ENCODE results near the gene HAGH.

The HAGH gene

DNA sequence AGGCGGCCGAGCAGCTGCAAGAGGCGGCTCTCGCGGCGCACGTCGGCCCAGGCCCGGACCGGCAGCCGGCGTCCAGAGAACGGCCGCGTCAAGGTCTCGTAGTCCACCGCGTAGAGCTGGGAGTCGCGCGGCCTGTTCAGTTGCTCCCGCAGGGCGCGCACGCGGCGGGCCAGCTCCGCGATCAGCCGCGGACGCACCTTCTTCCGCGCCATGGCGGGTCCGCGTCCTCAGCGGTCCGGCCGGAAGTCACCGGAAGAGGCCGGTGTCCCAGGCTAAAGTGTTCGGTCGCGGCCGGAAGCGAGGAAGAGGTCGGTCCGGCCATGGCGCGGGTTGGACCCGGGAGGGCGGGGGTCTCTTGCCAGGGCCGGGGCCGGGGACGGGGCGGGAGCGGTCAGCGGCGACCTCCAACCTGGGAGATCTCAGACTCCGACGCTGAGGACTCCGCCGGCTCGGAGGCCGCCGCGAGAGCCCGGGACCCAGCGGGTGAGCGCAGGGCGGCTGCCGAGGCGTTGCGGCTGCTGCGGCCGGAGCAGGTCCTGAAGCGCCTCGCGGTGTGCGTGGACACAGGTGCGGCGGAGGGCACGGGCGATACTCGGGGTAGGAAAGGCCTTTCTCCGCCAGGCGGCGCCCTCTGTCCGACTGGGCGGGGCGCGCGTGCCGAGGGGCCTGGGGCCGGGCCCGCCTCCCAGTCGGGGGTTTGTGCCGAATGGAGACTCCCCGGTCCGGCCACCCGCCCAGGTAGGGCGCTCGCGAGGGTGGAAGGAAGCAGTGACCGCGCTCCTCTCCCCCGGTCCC, 53.5 kb downstream of the HAGH start, which contains the start of gene MRPS34:
MRPS34 (minus strand) TSS at position 227 of the 795 bp plus-strand sequence; CDS start at position 212, 15 bp downstream.
- DNase-seq: peak; percentile 85

DNA sequence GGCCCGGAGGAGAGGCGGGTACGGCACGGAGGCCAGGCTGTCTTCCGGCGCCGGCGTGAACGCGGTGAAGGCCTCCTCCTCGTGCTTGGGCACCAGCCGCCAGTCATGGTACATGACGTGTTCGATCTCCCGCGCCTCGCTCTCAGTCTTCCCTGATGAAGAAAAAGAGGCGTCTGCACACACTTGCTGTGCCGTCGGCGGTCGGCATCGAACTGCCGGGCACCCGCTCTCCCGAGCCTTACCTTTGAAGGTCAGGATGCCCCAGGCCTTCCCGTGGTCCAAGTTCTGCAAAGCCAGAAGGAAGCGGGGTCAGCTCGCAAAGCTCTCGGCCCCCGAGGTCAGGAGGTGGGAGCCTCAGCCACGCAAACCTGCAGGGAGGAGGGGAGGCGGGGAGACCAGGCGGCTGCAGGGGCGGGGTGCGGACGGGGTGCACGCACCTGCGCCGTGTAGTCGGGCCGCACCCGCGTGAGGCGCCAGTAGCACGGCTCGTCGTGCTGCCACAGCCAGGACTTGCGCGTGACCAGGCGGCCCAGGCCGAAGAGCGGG, 54.2 kb downstream of the HAGH start, which contains the start of gene EME2:
EME2 (plus strand) TSS at position 449 of the 546 bp plus-strand sequence. CDS start 418 bp downstream, outside the sequence.
- peak; percentile 35 for DNase-seq

DNA sequence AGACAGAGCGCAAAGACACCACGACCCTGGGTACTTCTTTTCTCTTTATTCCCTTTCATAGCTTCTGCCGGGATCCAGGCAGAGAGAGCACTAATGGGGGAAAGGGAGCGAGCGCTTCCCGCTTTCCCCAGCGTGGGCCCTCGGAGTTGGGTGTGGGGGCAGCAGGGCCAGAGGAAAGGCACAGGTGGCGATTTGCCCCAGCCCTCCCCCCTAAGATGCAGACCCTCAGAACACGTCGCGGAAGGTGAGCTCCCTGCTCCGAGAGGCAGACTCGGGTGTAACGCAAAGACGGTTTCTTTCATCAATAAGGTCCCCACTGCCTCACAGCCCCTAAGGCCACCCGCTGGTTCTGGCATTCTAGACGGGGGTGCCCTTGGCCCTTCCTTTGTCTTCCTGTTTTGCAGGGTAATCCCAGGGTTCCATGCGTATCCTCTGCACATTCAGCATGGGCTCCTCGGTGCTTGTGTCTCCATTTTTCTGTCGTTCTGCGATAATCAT, 54.7 kb downstream of the HAGH start:
- DNase-seq: no peak

DNA sequence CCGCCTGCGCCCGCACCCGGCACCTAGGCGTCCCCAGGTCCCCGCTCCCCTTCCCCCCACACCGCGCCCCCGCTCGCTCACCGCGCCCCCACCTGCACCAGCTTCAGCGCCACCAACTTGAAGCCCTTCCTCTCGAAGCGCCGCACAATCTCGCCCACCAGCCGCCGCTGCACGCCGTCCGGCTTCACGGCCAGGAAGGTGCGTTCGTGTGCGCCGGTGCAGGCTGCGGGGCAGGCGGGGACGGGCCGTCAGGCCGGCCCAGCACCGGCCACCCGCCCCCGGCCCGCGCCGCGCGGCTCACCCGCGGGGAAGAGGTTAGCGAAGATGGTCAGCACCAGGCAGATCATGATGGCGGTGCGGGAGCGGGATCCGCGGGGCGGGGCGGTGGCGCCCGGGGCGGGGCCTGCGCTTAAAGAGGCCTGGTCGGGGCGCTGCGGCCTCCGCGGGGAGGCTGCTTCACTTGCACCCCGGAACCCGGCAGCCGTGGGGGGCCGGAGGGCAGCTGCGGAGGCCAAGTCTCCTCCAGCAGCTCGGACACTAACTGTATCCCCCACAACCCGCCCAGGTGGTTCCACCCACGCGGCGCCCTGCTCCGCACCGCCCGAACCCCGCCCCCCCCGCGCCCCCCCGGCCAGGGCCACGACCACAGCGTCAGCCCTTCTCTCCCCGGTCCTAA, 55.3 kb downstream of the HAGH start, which contains the start of gene NME3:
NME3 (minus strand) TSS at position 356 of the 676 bp plus-strand sequence; CDS start at position 347, 9 bp downstream.
- peak; percentile 75 for DNase-seq

DNA sequence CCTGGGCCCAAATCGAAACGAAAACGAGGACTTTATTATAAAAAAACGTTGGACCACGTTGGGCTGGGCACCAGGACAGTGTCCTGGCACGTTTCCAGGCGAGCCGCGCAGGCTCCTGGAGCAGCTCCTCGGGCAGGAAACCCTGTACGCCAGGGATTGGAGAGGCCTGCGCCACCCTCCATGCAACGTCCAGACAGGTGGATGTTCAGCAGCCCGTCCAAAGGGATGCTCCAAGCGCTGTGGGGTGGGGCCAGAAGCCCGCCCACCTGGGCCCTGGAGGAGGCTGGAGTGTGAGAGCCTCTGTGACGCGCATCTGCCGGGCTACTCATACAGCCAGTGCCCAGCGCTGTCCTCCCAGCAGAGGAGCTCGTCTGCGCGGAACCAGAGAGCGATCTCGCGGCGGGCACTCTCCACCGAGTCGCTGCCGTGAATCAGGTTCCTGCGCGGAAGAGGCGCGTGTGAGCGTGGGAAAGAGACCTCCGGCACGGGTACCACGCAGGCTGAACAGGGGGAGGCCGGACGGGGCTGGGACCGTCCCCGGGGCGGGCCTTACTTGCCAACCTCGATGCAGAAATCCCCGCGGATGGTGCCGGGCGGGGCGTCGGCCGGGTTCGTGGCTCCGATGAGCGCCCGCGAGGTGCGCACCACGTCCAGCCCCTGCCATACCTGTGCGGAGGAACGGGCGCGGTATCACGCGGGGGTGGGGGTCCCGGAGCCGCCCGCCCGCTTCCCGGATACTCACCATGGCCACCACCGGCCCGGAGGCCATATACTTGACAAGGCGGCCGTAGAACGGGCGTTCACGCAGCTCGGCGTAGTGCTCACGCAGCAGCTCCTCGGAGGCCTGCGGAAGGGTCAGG, 56.1 kb downstream of the HAGH start:
- DNase-seq: peak; percentile 67

DNA sequence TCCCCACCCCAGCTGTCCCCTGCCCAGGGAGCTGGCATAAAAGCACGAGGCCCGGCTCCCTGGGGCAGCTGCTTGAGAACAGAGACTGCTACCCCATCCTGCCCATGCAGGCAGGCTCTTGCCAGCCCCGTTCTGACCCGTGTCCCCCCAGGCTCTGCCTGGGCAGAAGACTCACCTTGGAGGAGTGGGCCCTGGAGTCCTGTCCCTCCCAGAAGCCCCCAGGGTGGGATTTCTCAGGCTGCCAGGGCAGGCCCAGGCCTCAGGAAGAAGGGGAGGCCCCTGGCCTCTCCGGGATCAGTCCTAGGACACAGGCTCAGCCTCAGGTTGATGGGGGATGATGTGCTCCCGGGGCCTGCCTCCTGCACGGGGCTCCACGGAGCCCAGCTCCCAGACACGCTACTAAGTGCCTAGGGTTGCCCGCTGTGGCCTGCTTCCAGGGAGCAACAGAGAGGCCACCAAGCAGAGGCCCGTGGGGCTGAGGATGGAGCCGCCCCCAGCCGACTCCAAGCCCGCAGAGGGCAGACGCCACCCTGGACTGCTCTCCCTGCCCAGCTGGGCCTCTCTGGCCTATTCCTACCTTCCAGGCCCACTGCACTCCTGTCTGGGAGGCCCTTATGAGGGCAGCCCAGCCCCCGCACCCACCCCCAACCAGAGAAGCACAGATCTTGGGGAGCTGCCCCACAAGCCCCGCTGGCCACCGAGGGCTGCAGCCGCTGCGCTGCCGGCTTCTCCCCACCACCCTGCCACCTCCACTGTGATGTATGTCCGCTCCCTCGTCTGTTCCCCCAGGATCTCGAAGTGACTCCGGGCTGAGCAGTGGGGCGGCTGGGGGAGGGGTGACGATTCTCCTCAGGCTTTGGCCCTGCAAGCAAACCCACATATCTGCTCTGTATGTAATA, 57.0 kb downstream of the HAGH start:
- no peak for DNase-seq

DNA sequence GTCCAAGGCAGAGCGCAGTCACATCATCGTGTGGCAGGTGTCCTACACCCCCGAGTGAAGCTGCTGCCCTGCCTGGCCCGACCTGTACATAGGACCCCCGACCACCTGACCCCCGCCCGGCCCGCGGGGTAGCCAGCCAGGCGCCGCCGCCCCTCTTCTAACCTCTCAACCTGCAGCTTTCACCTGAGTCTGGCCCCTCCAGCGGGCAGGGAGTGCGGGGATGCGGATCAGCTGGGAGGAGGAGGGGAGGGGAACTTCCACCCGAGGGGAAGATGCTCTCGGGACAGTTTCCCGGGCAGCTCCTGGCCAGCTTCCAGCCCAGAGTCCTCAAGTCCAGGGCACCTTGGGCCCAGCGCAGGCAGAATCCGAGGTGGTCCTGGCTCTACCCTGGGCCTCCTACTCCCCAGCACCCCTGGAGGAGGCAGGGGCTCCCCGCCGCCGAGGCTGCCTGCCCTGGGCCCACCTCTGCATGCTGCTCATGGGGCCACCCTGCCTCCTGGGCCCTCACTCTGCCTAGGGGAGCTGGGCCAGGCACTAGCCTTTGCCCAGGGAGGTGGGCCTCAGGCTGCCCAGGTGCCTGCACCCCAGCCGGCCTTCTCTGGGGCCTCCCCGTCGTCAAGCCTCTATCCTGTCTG, 57.7 kb downstream of the HAGH start:
- DNase-seq: no peak

DNA sequence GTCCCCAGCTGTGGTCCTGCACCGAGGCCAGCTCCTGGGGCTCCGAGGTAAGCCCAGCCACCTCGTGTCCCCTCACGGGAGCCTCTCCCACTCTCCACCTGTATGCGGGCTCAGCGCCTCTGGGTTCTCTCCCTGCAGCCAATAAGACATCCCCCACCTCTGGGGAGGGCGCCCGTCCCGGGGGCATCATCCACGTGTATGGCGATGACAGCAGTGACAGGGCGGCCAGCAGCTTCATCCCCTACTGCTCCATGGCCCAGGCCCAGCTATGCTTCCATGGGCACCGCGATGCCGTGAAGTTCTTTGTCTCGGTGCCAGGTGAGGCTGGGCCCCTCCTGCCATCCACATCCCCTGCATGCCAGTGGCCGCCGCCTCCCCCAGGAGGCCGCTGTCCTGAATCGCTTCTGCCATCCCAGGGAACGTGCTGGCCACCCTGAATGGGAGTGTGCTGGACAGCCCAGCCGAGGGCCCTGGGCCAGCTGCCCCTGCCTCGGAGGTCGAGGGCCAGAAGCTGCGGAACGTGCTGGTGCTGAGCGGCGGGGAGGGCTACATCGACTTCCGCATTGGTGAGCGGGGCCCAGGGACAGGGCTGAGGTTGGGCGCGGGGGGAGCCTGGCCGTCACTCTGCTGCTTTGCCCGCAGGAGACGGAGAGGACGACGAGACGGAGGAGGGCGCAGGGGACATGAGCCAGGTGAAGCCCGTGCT, 58.4 kb downstream of the HAGH start:
- no peak for DNase-seq

DNA sequence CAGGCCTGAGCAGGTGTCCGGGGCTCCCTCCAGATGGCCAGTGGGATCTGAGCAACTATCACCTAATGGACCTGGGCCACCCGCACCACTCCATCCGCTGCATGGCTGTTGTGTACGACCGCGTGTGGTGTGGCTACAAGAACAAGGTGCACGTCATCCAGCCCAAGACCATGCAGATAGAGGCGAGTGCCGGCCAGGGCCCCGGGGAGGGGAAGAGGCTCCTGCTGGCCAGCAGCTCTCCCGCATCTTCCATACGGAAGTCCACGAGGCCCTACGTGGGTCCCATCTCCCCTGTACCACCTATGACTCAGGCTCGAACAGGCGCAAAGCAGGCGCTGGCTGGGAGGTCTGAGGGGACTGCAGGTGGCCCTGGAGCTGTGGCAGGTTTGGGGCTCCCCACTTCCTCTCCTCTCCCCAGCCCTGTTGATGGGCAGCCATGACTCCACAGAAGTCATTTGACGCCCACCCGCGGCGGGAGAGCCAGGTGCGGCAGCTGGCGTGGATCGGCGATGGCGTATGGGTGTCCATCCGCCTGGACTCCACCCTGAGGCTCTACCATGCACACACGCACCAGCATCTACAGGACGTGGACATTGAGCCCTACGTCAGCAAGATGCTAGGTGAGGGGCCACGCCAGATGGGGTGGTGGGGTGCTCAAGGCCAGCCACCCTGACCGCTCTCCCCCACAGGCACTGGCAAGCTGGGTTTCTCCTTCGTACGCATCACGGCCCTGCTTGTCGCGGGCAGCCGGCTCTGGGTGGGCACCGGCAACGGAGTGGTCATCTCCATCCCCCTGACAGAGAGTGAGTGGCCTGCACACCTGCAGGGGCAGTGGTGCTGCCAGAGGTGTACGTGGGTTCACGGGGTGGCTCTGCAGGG, 59.3 kb downstream of the HAGH start:
- no peak for DNase-seq

DNA sequence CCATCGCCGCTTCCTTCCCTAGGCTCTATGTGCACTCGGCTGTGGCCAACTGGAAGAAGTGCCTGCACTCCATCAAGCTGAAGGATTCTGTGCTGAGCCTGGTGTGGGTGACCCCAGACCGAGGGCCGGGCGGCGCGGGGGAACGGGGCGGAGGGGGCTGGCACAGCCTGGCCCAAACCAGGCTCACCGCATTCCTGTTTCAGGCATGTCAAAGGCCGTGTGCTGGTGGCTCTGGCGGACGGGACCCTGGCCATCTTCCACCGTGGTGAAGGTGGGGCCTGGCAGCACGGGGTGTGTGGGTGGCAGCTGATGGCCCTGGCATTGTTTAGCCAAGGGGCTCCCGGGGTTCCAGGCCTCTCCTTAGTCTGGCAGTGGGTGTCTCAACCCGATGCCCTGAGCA, 59.9 kb downstream of the HAGH start:
- no peak for DNase-seq

DNA sequence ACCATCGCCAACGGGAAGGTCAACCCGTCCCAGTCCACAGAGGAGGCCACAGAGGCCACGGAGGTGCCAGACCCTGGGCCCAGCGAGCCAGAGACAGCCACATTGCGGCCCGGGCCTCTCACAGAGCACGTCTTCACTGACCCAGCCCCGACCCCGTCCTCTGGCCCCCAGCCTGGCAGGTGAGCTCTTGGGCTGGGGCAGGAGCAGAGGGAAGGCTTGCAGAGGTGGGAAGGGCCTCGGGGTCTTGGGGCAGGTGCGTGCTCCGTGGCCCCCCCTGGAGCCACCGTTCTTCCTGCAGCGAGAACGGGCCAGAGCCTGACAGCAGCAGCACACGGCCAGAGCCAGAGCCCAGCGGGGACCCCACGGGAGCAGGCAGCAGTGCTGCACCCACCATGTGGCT, 60.4 kb downstream of the HAGH start:
- DNase-seq: no peak

DNA sequence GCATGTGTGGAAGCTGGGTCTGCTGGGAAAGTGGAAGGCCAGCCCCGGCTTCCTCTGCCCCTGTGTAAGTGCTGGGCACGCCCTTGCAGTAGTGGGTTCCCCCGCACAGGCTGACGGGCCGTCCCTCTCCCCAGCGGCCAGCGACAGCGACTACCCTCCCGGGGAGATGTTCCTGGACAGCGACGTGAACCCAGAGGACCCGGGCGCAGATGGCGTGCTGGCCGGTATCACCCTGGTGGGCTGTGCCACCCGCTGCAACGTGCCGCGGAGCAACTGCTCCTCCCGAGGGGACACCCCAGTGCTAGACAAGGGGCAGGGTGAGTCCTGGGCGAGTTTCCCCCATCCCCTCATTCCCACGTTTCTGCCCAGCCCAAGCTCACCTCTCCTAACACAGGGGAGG, 60.8 kb downstream of the HAGH start:
- DNase-seq: no peak

DNA sequence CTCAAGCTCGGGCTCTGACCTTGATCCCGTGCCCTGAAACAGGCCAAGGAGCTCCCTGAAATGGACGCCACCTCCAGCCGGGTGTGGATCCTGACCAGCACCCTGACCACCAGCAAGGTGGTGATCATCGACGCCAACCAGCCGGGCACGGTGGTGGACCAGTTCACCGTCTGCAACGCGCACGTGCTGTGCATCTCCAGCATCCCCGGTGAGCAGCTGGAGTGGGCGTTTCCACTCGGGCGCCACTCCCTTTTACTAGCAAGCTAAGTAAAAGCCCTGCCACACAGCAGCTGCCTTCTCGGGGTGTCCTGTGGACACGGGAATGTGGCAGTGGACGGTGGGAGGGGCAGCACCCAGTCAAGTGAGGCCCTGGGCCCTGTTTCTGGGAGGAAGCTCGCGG, 61.7 kb downstream of the HAGH start:
- no peak for DNase-seq

DNA sequence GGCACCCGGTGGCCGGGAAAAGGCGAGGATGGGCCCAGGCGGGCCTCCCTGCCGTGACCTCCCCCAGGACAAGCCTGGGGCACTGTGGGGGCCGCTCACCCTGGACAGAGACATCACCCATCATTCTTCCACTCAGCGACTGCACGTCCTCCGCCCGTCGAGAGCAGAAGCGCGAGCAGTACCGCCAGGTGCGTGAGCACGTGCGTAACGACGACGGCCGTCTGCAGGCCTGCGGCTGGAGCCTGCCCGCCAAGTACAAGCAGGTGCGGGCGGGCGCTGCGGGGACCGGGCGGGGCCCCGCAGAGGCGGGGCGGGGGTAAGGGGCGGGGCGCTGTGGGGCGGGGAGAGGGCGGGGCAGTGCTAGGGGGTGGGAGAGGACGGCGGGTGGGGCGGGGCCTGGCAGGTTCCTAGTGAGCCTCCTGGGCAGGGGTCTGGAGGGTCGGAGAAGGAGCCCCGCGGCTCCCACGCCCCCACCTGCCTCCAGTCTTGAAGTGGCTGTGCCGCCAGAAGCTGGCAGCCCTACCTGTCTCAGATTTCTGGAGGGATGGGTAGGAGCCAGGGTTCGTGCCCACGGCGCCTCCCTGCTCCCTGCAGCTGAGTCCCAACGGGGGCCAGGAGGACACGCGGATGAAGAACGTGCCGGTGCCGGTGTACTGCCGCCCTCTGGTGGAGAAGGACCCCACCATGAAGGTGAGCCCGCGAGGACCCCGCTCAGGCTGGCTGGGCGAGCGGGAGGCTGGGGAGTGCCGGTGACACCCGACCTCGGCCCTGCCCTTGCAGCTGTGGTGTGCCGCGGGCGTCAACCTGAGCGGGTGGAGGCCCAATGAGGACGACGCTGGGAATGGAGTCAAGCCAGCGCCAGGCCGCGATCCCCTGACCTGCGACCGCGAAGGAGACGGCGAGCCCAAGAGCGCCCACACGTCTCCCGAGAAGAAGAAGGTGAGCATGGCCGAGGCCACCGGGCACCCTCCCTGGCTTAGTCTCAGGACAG, 62.8 kb downstream of the HAGH start:
- DNase-seq: no peak

DNA sequence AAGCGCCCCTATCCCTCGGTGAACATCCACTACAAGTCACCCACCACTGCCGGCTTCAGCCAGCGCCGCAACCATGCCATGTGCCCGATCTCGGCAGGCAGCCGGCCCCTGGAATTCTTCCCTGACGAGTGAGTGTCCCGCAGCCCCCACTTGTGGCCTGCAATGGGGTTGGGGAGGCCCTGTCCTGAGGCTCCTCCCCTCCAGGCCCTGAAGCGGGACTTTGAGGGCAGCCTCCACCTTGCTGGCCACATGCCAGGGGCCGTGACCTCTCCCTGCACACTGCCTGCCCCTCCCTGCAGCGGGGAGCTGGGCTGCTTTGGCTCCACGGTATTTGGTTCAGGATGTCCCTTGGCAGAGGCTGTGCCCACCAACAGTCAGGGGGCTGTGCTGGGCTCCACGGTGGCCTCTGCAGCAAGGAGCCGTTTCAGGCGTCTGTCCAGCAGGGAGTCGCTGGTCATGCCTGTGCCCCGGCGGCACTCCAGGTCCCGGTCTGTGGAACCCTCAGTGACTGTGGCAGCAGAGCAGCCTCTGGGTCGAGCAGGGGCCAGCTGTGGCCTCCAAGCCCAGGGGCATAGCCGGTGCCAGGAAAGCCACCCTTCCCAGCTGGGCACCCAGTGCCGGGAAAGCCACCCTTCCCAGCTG, 63.6 kb downstream of the HAGH start:
- no peak for DNase-seq

DNA sequence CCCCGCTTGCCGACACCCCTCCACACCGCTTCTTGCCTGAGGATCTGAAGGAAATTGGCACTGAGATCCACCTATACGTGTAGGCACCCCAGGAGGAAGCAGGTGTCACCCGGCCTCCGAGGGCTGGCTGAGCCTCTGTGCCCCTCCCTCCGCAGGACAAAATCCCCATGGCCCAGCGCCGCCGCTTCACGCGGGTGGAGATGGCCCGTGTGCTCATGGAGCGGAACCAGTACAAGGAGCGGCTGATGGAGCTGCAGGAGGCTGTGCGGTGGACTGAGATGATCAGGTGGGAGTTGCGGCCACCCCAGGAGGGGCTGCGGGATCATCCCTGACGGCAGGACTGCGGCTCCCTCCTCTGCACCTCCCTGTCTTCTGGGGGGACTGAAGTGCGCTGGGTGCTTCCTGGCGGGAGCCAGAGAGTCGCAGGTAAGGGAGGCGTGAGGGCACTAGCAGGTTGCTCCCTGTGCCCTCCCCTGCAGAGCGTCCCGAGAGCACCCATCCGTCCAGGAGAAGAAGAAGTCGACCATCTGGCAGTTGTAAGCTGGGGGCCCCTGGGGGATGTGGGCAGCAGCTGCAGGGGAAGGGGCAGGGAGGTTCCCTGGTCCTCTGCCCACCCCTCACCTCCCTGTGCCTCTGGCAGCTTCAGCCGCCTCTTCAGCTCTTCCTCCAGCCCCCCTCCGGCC, 64.3 kb downstream of the HAGH start:
- DNase-seq: no peak

DNA sequence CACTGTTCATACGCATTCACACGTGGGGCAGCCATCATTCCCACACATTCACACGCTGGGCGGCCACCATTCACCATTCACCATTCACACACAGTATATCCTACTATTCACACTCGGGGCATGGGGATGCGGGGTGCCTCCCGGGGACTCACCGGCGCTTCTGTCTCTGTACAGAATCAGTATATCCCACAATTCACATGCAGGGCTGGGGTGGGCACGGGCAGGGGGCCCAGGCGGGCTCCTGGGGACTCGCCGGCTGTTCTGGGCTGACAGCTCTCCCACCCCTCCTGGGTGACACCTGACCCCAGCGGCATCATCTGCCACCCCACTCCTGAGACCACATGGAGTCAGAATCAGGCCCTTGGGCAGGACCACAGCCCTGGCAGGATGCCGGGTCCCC, 64.9 kb downstream of the HAGH start:
- no peak for DNase-seq

All from CD4-positive, alpha-beta T cell treated with Interleukin-10 for 1 hour (primary cell).